GM13976 (cell line): Measurements from ENCODE around the gene OR2M7.

Experiments
- DNase-seq: peaks from one replicate; pipeline ENCODE4 v3.0.0; 2012; ENCODE audit warnings: low spot score
- in situ Hi-C: fragments of 300-500 bp; cut with MboI; formaldehyde crosslinking; loops from one replicate; pipeline ENCODE4 v1.12.0; 2022; ENCODE audit warnings: low sequenced_read_pairs, mixed read lengths, inconsistent platforms; ENCODE audit not compliant: unreplicated experiment
- TF ChIP-seq, protein P1 (sequence below): IDR thresholded peaks from 2 replicates; pipeline ENCODE4 v1.5.1; 2012; ENCODE audit warnings: borderline replicate concordance, mild to moderate bottlenecking; ENCODE audit not compliant: insufficient read depth; ENCODE audit errors: extremely low read depth, missing control alignments, control extremely low read depth

OR2M7 gene

GRCh38 chr1:248324468-248324867 lies at the start of gene OR2M7:
TSS of gene OR2M7 (minus strand) at chr1:248324568. CDS start at chr1:248324568, 0 bp downstream.
- TF ChIP-seq, protein P1, sequence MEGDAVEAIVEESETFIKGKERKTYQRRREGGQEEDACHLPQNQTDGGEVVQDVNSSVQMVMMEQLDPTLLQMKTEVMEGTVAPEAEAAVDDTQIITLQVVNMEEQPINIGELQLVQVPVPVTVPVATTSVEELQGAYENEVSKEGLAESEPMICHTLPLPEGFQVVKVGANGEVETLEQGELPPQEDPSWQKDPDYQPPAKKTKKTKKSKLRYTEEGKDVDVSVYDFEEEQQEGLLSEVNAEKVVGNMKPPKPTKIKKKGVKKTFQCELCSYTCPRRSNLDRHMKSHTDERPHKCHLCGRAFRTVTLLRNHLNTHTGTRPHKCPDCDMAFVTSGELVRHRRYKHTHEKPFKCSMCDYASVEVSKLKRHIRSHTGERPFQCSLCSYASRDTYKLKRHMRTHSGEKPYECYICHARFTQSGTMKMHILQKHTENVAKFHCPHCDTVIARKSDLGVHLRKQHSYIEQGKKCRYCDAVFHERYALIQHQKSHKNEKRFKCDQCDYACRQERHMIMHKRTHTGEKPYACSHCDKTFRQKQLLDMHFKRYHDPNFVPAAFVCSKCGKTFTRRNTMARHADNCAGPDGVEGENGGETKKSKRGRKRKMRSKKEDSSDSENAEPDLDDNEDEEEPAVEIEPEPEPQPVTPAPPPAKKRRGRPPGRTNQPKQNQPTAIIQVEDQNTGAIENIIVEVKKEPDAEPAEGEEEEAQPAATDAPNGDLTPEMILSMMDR: no peak
- no peak for DNase-seq
- in situ Hi-C loops: no loop called here

- TF ChIP-seq, protein P1: no peak
- in situ Hi-C loops: no loop called here
- DNase-seq: no peak
These were observed 49.4 kb upstream of the OR2M7 start for GRCh38 chr1:248373761-248374160.

DNA sequence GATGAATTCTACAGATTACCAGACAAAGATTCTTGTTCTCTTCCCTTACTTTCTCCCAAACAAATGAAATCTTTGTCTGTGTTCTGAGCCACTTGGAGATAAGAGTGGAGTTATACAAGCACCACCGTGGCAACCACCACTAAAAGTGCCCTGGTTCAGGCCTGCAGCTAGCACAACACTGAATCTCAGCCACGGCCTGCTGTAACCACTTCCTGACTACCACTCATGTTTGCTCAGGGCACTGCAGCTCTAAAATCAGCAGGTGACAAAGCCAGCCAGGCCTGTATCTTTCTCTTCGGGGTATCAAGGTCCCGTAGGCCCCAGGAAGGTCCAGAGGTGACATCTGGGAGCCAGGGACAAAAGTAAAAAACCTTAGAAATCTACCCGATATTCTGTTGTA lies 48.0 kb upstream of the OR2M7 start:
- DNase-seq: no peak
- TF ChIP-seq, protein P1: no peak
- in situ Hi-C loops: no loop called here

- no peak for DNase-seq
- in situ Hi-C loops: no loop called here
- TF ChIP-seq, protein P1: no peak
These were observed 42.2 kb upstream of the OR2M7 start for GRCh38 chr1:248366609-248367008.

- DNase-seq: no peak
- in situ Hi-C loops: no loop called here
- TF ChIP-seq, protein P1: no peak
These were observed 36.9 kb upstream of the OR2M7 start, which contains the start of gene OR2T4 for GRCh38 chr1:248361121-248361715. TSS of gene OR2T4 (plus strand) at chr1:248361665. CDS start at chr1:248361665, 0 bp downstream.

GRCh38 chr1:248359415-248359814 lies 35.0 kb upstream of the OR2M7 start:
- TF ChIP-seq, protein P1: no peak
- DNase-seq: no peak
- in situ Hi-C loops: no loop called here

DNA sequence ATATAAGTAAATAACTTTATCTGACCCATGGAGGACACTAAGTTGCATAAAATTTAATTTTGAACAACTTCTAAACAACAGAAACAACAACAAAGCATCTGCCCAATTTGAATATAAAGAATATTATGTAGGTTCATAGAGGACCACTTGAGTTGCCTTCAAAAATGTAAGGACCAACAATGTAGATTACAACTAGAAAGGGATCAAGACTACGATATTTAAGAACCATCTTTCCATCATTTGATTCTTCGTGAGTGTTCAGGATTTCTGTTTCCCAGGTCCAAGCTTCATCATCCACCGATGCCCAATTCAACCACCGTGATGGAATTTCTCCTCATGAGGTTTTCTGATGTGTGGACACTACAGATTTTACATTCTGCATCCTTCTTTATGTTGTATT lies 24.1 kb upstream of the OR2M7 start, which contains the start of gene OR14C36:
Gene OR14C36 (plus strand): TSS at position 301 of the 400 bp plus-strand sequence. CDS start 0 bp downstream, at position 301.
- in situ Hi-C loops: no loop called here
- TF ChIP-seq, protein P1: no peak
- no peak for DNase-seq
